Stimulated activated CD8-positive, alpha-beta memory T cell treated with anti-CD3 and anti-CD28 coated beads, Interleukin-7, amount 100 ng/mL, for 1 hour (primary cell): ENCODE data around the gene MEOX2.

Experiments
- DNase-seq, 2 donors: peaks; one replicate each; pipeline ENCODE4 v3.0.0-alpha.2; 2020; ENCODE audit warnings: low read depth in 2 of 2

MEOX2 gene

DNA sequence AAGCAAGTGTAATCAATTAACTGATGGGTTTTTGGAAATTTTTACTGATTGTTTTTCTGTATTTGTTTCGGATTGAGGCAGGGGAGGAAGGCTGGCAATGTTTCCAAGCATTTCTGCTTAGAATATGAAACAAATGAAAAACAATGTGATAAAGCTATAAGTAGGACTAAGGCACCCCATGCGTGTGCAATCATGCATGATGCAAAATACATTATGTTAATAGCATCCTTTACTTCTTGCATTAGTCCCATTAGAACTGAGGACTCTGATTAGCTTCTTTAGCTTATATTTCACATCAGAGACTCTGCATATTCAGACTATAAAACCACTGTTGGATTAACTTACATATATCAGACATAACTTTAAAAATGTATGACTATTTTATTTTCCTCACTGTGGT lies 76.0 kb downstream of the MEOX2 start:
- DNase-seq = no peak

DNA sequence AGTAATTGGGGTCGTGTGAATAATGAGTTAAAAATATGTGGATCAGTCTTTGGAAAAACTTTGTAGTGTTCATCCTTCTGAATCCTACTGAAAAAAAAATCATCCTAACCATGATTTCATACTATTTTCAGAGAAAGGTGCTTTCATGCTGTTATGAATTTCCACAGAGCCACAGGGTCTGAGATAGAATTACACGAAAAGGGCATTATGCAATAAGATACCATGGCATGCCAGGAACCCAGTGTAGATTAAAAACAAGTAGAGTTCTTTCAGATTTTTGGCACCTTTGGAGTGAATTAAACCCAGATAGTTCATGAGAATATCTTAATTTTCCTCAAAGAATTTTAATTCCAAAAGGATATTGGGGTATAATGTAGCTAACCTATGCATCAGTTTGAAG lies 77.2 kb downstream of the MEOX2 start:
- DNase-seq = no peak

- no peak for DNase-seq
These were observed 78.8 kb downstream of the MEOX2 start for GRCh38 chr7:15607529-15608210.

DNA sequence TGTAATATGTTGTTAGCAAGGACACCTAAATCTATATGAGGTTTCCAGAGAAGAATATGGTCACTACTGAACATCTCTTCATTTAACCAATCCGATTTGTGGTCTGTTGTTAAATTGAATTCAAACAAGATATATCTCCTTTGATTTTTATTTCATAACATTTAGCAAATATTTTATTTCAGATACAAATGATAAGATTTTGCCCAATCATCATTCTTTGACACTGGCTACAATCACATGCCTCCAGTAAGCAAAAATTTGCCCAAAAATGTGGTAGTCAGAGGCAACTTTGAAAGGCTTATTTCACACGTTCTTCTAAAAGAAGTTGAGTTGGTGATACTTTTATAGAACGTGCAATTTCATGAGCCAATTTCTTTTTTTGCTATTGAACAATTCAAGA lies 79.9 kb downstream of the MEOX2 start:
- DNase-seq = no peak

GRCh38 chr7:15604166-15604565 lies 82.3 kb downstream of the MEOX2 start:
- DNase-seq = no peak

DNA sequence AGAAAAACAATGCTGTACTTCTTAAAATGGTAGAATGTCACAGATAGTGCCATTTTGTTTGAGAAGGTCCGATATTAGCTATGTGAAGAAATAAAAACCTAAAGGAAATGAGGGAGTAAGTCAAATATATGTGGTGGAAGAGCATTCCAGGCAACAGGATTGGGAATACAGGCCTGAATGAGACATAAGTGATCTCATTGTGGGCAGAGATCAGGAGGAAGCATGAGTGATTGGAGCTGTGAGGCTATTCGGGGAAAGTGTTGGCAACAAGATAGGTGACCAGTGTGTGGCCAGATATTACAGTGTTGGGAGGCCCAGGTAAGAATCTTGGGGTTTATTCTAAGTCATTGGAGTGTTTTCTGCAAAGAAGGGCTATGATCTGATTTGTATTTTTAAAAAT lies 83.4 kb downstream of the MEOX2 start:
- DNase-seq = no peak

GRCh38 chr7:15602236-15602635 lies 84.2 kb downstream of the MEOX2 start:
- no peak for DNase-seq

GRCh38 chr7:15601175-15601574 lies 85.3 kb downstream of the MEOX2 start:
- DNase-seq = no peak

DNA sequence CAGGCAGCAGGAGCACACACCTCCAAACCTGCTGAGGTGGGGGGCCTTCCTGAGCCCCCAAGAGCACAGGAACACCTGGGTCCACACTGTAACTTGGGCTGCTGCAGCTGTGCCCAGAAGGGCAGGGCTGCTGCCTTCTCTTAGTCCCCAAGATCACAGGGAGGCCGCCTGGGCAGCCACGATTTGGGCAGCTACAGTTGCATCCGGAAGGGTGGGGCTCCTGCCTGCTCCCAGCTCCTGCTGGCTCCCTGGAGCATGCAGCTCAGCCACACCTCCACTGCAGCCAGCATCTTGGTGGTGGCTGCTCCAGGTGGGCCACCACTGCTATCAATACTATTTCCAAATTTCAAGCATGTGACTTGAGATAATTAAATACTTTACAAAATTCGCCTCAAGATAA lies 86.2 kb downstream of the MEOX2 start:
- DNase-seq = no peak

DNA sequence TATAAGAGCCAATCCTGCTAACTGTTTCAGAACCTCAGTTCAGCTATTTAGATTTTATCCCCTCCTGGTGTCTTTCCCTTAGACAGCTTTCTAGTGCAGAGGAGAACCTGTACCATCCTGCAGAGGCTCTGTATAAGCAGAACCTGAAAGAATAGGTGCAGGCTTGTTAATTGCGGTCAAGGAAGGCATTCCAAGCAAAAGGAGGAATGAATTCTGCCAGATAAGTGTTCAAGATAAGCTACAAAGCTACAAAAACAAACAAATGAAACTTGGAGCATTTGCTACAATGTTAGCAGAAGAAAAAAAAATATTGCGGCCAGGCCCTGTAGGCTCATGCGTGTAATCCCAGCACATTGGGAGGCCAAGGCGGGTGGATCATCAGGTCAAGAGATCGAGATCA lies 92.0 kb downstream of the MEOX2 start:
- DNase-seq = no peak

DNA sequence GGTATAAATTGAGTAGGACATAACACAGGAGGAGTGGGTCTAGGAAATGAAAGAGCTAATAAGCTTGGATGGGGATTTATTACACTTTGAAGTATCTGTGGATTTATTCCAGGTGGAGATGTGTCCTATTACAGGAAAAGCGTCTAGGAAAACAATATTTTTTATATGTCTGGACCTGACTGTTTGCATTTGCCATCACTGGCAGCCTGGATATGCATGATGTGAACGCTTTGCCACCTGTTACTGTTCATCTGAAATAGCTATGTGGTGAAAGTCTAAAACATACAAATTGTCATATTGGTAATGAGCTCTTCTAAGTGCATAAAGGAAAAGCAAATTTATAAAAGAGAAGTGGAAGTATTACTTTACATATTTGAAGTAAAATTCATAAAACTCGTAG lies 93.1 kb downstream of the MEOX2 start:
- DNase-seq = no peak

DNA sequence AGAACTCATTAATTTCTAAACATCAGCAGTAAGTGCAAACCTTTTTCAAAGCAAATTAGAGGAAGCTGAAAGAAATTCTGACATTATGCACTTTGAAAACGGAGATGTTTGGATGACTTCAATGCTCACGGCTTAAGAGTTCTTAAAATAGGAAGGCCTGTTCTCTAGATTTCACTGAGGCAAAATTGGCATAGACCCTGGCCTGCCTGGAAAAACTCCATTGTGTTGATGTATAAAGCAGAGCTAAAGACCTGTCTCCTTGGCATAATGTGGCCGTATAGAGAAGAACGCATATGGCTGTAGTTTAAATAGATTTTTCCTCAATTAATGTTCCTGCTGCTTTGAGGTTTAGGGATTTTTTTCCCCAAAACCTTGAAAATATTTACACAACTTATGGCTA lies 100.2 kb downstream of the MEOX2 start:
- no peak for DNase-seq

- DNase-seq = no peak
These were observed 101.9 kb downstream of the MEOX2 start for GRCh38 chr7:15584575-15584974.

GRCh38 chr7:15582773-15583172 lies 103.7 kb downstream of the MEOX2 start:
- DNase-seq = no peak

DNA sequence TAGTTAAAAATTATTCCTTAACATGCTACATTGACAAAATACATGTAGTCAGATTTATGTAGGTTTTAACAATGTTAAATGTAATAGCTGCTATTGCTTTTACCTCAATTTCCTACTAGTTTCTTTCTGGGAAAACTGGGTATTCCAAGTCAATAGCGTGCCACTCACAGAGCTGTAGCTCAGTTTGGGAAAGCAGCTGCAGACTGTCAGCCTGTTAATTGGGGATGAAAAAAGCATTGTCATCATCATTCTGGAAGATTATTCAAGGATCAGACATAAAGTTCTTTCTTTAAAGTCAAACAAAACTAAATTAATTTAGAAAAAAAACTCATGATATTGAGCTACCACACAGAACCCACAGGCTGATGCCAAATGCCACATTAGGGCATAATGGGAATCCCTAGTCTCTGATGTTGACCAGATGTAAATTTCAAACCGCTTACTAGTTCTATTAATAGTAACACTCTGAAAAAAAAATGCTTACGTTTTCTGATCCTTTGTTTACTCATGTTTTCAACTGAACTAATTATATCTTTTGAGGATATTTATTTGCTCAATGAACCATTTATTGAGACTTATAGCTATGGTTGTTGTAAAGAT lies 105.0 kb downstream of the MEOX2 start:
- no peak for DNase-seq

DNA sequence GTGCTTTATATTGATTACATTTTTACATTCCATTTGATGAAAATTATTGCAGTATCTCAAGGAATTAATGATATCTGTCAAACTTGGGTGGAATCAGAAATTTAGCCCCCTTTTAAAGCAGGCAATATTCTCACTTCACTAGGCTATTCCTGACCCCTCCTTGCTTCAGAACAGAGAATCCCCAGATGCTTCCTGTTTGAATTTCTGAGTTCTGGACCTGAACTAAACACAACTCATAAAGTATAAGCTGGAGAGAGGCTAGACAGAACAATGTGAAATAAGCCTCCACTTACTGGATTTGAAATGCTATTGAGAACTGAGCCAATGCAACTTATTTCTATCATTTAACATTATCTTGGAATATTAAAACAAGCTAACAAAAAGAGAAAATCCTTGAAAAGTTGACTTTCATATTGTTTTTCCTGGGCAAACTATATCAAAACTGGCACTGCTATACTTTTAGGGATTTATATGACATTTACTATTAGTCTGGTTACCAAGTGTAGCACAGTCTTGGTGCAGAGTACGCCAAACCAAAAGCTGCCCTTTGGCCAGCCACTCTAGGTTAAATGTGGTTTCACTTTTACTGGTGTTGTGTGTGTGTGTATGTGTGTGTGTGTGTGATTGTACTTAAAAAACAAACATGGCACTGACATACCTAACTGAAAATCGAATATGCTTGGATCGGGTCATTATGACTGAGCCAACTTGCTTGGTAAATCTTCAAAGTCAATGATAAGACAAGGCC lies 105.7 kb downstream of the MEOX2 start:
- no peak for DNase-seq

DNA sequence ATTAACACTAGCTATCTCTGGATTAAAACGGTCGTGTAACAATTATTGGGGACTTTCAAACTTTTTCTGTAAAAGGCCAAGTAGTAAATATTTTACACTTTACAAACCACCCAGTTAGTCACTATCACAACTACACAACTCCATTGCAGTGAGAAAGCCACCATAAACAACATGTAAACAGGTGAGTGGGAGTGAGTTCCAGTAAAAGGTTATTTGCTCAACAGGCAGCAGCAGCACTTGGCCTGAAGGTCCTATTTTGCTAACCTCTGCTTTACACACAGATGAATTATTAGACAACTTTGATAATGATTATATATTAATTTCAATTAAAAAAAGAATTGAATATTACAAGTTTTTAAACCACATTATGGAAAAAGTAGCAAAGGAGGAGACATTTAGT lies 108.9 kb downstream of the MEOX2 start:
- no peak for DNase-seq

- no peak for DNase-seq
These were observed 115.1 kb downstream of the MEOX2 start for GRCh38 chr7:15571301-15571878.

DNA sequence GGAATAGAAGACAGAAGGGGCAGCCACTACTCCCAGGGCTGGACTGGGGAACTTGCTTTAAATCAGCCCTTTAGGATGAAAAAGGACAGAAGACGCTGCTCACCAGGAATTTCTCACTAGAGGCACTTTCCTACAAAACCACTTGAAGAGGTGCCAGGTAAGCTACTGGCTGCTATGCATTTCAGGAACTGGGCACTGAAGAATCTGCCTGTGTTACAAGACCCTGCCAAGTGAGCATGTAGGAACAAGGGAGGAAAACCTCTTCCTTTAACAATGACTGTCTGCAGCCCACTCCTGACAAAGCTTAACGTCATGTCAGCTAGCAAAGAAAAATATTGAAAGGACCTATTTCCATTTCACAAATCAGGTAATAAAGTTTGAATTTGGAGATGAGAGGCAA lies 118.8 kb downstream of the MEOX2 start:
- no peak for DNase-seq

DNA sequence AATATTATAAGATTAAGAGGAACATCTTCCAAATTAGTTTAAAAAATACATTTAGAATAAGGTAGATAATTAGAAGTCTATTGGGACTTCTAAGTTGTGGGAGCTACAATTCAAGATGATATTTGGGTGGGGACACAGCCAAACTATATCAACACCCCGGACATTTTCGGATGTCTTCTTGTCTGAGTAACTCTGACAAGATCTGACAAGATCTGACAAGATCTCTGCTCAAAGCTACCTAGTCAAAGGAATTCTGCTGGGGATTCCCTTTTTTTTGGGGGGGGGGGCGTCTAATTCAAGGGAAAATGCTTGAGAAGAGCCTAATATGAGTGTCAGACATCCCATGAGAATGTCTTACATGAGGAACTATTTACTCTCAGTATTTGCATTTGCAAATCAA lies 119.4 kb downstream of the MEOX2 start:
- DNase-seq = no peak

DNA sequence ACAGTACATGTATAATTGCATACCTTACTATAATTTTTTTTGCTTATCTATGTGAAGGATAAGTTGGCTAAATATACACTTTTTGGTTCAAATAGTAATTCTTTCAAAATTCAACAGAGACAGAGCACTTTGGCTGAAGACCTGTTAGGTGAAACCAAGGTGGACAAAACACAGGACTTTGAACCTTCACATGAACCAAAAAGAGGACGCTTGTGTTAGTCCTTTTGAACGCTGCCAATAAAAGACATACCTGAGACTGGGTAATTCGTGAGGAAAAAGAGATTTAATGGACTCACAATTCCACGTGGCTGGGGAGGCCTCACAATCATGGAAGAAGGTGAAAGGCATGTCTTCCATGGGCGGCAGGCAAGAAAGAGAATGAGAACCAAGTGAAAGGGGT lies 120.0 kb downstream of the MEOX2 start:
- DNase-seq = no peak

DNA sequence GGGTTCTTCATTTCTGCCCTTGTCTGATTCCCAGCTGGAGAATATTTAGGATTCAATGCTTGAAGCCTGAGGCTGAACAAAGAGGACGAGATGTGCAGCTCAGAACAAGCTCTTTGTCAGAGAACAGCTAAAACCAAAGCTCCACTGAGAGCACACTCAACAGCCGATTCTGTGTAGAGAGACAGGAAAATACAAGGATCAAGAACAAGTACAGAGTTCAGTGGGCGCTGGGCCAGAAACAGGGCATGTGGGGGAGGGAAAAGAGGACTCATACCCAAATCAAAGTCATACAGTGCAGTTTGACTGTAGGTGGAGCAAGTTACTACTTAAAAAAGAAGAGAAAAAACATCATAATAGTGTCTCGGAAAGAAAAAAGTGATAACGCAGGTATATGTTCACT lies 124.6 kb downstream of the MEOX2 start, which contains the start of gene AGMO:
Gene AGMO (minus strand): TSS at position 181 of the 400 bp plus-strand sequence.
- no peak for DNase-seq
